NCI-H2029 treated with DMSO at 0.1 percent for 48 hours (cell line): ENCODE data around the gene DHCR24.

Experiments used
- DNase-seq: peaks from one replicate; lab custom pipeline; 2025; lab: John Stamatoyannopoulos, UW

Gene DHCR24

DNA sequence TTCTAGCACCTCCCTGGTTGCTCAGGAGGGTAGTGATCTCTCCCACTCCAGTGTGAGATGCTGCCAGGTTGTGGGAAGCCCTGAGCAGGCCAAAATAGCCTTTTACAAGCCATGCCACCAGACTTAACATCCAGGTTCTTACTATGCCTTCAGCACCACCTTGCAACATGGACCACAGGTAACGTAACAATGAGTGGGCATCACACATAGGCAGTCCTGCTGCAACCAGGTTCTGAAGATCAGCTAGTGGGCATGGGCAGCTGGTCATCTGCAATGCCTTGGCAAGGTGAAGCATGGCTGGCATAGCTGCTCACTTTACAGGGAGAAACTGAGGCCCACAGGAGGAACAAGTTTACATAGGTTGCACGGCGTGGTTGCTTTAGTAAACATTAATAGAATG, 40.7 kb downstream of the DHCR24 start:
- DNase-seq, result no peak

DNA sequence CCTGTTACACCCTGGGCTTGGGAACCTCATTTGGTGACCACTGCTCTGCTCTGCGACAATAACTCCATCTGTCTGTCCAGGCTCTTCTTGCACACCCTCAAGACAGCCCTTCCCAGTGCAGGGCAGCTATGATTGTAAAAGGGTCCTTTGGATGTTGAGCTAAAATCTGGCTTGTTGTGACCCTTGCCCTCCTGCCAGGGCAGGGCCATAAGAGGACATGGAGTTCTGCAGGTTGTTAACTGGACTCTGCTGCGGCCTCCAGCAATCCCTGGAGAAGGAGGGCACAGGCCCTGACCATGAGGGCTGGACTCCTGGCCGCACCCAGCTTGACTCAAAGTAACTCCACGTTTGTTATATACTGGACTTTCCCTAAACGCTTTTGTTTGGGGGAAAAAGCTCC, 41.2 kb downstream of the DHCR24 start:
- DNase-seq, result no peak

DNA sequence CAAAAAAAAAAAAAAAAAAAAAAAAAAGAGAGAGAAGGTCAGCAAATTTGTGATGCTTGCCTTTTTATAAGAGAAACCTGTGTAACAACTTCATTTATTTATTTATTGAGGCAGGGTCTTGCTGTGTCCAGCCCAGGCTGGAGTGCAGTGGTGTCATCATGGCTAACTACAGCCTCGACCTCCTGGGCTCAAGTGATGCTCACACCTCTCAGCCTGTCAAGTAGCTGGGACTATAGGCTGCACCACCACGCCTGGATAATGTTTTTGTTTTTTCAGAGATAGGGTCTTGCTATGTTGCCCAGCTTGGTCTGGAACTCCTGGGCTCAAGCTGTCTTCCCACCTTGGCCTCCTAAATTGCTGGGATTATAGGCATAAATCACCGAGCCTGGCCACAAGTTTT, 42.4 kb downstream of the DHCR24 start:
- DNase-seq, result no peak

DNA sequence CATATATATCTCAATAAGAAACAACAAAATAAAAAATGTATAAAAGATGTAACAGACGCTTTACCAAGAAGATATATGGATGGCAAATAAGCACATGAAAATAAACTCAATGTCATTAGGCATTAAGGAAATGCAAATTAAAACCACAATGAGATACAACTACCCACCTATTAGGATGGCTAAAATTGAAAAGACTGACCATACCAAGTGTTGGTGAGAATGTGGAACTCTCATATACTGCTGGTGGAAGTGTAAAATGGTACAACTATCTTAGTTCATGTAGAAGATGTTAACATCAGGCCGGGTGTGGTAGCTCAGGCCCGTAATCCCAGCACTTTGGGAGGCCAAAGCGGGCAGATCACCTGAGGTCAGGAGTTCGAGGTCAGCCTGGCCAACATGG, 43.5 kb downstream of the DHCR24 start:
- no peak for DNase-seq

DNA sequence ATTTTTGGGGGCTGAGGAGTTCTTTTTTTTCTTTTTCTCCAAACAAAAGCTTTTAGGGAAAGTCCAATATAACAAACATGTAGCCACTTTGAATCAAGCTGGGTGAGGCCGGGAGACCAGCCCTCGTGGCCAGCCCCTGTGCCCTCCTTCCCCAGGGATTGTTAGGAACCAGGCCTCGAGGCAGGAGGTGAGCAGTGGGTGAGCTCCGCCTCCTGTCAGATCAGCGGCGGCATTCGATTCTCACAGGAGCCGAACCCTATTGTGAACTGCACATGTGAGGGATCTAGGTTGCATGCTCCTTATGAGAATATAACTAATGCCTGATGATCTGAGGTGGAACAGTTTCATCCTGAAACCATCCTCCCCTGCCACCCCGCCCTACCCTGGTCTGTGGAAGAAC, 44.0 kb downstream of the DHCR24 start:
- DNase-seq, result no peak

DNA sequence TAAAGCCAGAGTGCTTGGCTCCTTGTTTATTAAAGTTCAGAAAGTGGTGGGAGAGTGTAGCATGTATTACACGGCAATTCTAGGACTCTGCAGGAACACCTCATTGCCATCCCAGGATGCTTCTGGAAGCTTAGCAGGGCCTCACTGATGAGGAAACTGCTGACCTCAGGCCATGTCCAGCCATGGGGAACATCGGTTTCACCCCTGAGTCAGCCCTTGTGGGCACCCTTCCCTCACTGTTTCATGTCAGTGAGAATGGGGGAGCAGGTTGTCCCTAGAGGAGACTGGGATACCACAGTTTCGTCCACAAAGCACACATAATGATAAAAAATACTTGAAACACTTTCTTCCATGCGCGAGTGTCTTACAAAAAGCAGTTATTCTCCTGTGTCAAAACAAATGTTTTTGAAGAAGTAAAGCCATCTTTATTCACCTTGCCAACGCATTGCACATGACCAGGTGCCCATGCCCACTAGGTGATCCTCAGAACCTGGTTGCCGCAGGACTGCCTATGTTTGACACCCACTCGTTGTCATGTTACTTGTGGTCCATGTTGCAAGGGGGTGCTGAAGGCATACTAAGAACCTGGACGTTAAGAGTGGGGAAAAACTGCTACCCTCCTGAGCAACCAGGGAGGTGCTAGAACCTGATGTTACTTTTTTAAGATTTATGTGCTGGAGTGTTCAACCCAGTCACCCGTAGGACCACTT, 44.6 kb downstream of the DHCR24 start:
- DNase-seq, result no peak

DNA sequence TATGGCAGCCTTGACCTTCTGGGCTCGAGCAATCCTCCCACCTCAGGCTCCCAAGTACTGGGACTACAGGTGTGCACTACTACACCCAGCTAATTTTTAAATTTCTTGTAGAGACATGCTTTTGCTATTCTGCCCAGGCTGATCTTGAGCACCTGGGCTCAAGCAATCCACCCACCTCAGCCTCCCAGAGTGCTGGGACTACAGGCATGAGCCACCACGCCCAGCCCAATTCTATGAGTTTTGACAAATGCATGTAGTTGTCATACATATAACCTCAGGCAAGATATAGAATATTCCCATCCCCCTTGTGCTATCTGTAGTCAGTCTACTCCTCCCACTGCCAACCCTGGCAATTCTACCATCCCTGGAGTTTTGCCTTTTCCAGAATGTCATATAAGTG, 47.2 kb downstream of the DHCR24 start:
- DNase-seq, result no peak

DNA sequence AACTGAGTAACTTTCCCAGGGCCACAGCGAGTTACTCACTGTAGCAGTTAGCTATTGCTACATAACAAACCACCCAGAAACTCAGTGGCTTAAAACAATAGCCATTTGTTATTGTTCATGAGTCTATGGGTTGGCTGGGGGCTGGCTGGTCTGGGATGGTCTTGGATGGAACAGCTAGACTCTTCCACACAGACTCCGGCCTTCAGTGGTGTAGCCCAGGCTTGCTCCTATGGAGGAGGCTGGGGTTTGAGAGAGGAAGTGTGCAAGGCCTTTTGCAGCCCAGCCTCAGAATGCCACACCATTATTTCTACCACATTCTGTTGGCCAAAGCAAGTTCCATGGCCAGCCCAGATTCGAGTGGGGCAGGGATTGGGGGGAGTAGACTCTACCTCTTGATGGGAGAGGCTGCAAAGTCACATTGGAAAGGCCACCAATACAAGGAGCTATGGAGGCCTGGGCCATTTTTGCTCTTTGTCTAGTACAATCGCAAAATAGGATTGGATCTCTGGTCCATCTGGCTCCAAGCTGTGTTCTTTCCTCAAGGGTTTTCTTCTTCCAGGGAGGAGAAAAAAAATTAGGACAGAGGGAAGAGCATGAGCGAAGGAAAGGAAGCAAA, 48.3 kb downstream of the DHCR24 start:
- DNase-seq, result no peak

DNA sequence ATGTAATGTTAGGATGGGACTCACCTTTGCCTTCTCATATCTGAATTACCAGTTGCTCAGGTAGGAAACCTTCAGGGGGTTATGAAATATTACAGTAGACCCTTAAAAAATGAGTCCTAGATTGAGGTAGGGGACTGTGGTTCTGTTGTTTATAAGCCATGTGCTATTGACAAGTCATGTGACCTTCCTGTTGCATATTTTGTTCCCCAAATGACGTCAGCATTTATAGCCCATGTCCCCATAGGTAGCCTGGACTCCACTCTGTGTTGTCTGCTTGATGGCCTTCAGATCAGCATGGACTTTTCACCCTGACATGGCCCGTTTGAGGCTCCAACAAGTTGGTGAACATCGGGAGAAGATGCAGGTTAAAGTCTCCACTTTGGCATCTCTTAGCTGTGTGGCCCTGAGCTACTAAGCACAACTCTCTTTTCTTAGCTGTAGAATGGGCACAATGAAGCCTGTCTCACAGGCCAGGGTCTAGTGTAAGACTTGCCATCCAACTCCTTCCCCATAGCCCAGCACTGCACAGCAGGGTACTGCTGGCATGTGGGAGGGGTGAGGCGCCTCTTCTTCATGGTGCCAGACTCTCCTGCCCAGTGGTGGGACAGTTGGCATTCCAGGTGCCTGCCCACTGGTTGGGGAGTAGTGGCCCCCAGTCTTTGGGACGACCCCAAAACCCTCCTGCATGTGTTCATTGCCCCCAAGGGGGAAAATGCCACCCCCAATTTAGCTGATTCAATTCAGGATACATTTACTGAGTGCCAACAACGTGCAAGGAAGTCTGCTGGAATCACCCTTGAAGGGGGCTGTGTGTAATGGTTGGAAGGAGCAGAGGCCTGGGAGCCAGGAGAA, 49.8 kb downstream of the DHCR24 start:
- no peak for DNase-seq

DNA sequence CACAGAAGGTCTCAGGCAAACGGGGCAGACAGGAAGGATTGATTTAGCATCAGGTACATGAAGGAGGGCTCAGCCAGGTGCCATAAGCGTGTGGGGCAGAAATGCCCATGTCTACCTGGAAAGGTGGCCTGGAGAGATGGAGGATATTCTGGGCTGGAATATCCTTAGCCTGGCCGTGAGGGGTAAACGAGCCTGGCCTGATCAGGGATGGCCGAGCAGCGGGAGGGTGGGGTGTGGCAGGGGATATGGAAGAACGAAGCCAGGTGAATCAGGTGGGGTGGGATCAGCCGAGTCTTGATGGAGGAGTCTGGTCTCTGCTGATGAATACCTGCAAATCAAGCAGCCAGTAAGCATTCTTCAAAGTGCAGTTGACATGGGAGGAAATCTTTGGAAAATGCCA, 50.4 kb downstream of the DHCR24 start:
- DNase-seq, result no peak

DNA sequence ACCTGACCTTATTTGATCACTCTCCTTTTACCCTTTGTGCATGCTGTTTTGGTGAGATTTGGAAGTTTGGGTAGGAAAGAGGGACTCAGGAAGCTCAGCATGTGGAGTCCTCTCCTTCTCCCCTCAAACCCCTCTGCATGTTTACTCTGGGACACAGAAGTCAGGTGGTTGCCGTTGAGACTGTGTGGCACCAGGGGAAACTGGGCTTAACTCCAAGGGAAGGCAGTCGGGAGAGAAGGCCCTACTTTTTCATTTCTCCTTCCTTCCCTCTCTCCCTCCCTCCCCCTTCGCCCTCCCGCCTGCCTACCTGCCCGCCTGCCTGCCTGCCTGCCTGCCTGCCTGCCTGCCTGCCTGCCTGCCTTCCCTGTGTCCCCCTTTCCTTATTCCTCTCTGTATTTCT, 51.0 kb downstream of the DHCR24 start:
- peak; percentile 70 for DNase-seq

DNA sequence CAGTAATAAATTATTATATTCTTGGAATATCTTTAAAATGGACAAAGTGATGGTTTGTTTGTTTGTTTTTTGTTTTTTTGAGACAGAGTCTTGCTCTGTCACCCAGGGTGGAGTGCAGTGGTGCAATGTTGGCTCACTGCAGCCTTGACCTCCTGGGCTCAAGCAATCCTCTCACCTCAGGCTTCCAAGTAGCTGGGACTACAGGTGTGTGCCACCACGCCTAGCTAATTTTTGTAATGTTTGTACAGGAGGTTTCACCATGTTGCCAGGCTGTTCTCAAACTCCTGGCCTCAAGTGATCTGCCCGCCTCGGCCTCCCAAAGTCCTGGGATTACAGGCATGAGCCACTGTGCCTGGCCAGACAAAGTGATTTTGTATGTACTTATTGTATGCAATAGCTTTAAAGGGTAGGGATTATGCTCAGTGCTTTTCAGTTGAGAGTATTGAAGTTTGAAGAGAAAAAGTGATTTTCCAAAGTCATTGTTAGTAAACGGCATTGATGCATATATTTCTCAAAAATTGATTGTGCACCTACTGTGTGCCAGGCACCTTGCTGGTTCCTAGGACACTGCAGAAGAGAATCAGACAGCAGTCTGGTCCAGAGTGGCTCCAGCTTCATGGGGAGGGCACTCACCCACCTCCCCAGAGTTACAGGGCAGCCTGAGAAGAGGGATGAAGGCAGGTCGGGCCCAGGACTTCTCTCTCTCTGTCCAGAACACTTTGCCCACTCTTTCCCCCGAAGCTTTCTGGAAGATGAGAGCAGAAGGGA, 51.7 kb downstream of the DHCR24 start:
- DNase-seq, result no peak

DNA sequence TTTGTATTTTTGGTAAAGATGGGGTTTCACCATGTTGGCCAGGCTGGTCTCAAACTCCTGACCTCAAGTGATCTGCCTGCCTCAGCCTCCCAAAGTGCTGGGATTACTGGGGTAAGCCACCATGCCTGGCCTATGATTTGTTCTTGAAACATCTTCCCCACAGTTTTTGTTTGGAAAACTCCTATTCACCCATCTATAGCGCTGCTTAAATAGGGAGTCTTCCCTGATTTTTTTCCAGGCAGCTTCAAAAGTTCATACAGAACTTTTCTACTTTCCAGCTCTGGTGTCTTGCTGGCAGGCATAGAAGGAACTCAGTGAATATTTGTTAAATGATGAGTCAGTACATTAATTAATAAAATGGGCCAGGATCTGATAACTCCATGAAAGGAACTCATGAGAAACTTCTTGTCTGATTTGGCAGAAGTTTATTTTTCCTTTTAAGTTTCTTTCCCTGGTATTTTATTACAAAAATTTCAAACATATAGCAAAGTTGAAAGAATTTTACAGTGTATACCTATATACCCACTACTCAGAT, 52.9 kb downstream of the DHCR24 start:
- DNase-seq, result no peak

DNA sequence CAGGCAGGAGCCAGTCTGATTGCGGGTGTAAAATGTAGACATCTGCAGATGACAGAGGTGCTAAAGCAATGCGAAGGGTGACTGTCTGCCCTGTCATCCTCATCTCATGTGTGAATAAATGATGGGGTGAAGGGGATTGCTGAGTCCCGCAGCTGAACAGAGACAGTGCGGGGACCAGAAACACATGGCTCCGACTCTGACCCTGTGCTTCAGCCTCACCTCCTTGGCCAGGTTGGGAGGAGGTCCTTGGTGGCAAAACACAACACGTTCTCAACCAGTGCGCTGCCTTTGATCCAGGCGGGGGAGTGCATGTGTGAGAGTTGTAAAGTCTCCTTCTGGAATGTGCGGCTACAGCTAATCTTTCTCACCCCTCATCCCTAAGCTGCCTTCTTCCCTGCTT, 53.9 kb downstream of the DHCR24 start:
- no peak for DNase-seq

DNA sequence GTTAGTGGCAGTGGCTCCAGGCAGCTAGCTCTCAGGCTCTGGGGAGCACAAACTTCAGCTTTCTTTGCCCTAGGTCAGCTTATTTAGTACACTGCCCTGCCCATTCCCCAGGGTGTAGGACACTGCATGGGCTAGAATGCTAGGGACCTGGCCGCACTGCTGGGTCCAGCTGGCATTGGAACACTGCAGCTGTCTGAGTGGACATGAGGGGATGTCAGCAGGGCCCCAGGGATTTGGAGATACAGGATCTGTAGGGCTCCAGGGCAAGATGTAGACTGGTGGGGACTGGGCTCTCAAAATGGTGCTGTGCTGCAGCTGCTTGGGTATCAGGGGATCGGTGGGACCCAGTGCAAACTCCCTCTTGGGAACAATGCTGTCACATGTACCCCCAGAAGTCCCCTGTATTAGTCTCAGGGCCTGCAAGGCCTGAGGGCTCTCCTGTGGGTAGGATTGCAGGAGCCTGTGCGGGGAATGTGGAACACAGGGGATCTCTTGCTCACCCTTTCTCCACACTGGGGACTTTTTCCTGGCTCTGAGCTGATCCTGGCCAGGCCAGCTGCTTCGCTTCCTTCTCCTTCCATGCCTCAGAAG, 60.7 kb downstream of the DHCR24 start:
- DNase-seq, result no peak

DNA sequence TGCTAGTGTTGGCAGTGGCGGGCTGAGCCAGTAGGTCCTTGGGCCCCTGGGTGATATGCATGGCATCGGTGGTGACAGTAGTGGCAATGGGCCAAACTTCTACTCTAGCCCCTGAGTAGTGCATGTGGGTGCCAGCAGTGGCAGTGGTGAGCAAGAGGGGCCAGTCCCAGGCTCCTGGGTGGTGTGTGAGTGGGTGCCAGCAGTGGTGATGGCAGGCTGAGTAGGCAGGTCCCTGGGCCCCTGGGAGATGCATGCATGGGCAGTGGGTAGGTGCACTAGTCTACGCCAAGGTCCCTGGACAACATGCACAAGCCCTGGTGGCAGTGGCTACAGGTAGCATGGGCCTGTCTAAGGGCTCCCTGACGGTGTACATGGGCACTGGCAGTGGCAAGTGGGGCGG, 61.3 kb downstream of the DHCR24 start:
- DNase-seq, result no peak

DNA sequence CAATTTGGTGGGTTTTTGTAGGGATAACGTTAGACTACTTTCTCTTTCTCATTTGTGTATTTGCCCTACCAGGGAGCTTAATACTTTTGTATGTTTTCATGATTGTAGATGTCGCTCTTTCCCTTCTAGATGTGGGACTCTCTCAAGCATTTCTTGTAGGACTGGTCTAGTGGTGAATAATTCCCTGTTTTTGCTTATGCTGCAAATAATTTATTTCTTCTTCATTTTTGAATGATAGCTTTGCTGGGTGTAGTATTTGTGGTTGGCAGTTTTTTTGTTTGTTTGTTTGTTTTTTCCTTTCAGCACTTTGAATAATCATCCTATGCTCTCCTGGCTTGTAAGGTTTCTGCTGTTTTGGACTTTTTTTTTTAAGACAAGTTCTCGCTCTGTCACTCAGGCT, 63.3 kb downstream of the DHCR24 start:
- no peak for DNase-seq

DNA sequence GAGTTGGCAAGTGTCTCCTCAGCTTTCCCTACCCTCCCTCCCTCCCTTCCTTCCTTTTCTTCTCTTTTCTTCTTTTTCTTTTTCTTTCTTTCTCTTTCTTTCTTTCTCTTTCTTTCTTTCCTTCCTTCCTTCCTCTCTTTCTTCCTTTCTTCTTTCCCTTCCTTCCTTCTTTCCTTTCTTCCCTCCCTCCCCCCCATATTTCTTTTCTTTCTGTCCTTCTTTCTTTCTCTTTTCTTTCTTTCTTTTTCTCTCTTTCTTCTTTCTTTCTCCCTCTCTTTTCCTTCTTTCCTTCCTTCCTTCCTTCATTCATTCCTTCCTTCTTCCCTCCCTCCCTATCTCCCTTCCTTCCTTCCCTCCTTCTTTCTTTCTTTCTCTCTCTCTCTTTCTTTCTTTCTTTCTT, 67.3 kb downstream of the DHCR24 start:
- DNase-seq, result no peak

DNA sequence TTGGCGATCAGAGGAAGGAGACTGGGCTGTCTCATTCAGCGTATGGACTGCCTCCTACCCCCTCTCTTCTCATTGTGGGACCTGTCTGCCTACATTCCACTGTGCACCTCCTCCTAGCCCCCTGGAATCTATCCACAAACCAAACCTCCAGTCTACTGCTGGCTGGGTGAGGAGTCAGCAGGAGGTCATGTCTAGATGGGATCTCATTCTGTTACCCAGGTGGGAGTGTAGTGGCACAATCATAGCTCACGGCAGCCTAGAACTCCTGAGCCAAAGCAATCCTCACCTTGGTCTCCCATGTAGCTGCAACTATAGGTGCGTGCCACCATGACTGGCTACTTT, 67.8 kb downstream of the DHCR24 start:
- no peak for DNase-seq

DNA sequence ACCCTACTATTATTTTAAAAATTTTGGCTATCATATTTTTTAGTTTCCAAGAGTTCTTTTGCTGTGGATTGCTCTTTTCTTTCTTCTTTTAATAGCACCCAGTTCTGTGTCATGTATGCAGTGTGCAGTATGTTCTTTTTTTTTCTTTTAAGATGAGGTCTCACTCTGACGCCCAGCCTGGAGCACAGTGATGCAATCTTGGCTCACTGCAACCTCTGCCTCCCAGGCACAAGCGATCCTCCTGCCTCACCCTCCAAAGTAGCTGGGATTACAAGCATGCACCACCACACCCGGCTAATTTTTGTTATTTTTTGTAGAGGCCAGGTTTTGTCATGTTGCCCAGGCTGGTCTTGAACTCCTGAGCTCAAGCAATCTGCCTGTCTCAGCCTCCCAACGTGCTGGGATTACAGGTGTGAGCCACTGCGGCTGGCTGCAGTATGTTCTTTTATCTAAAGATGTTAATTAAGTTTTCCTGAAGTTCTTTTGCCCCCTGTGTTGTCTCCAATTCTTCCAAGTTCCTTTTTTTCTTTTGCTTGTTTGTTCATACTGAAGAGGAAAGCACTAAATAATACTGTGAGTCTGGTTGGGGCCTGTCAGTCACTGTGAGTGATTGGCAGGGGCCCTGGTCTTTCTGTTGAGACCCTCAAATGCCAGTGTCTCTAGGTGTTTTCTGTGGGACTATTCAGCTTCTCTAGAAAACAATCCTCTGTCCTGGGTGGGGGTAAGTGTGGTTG, 68.4 kb downstream of the DHCR24 start:
- no peak for DNase-seq

DNA sequence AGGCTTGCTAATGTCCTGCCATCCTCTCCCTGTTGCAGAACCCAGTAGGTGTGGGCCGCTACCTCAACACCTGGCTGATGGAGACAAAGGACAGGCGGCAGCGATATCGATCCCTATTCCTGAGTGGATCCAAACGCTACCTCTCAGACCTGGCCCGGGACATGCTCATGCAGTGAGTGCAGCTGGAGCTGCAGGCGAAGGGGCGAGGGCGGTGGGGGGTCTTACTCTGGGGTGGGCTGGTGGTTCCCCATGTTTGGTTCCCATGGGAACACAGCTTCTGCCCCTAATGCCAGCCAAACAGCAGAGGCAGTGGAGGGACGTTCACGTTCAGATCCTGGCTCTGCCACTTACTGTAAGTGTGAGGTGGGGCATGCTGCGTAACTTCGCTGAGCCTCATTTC, 70.0 kb downstream of the DHCR24 start:
- no peak for DNase-seq
